HepG2 (cell line): Measurements from ENCODE around the gene MITF. TPM values are rescaled to one million over a fixed set of nuclear protein-coding genes. Genes with fewer than 3 reads are reported as not detected.

Experiments used
- ATAC-seq: fragments of 200-7000 bp; cut with Tn5 transposase; 3 replicates; pipeline ENCODE4 v1.9.1; 2020; ENCODE audit warnings: mild to moderate bottlenecking, moderate library complexity
- BruUV-seq: library from RNA; stranded (reverse); fragments of 400-500 nt; replicated peaks from 2 replicates; lab custom pipeline; 2021; lab: Mats Ljungman, UMichigan
- CTCF ChIA-PET: fragments of 300-600 bp; formaldehyde crosslinking; extraction: SDS; loops from one replicate; lab custom pipeline; 2021; ENCODE audit warnings: low total read pairs, inconsistent platforms, low intra/inter-chr PET ratio; lab: Yijun Ruan, JAX
- POLR2A ChIA-PET: fragments of 350-600 bp; sonication (Branson Sonifier 250); formaldehyde crosslinking; loops from one replicate; lab custom pipeline; 2020; ENCODE audit warnings: antibody characterized with exemption, inconsistent platforms; lab: Yijun Ruan, JAX
- DNase-seq: peaks from one replicate; pipeline ENCODE4 v3.0.0-alpha.2; 2015; ENCODE audit warnings: low spot score
- FAIRE-seq: peaks from 3 replicates; lab custom pipeline; 2011; peaks lifted over from hg19 to GRCh38; lab: Jason Lieb, UNC
- H2AFZ ChIP-seq: one replicate; pipeline ENCODE4 v1.6.1; 2011; ENCODE audit warnings: low read length, inconsistent platforms
- H3K27ac ChIP-seq: fragments of 300-600 bp; 3 replicates; pipeline ENCODE4 v1.8.0; 2011; ENCODE audit warnings: mixed run types, mild to moderate bottlenecking, mixed read lengths, low read length, inconsistent platforms; ENCODE audit not compliant: insufficient read depth; ENCODE audit errors: extremely low read length
- H3K27me3 ChIP-seq, 2 experiments: fragments of 200-600 bp in 1 of 2; 2 replicates in 1 of 2; 3 replicates in 1 of 2; pipeline versions ENCODE4 v1.6.0 to v1.8.0; 2011; ENCODE audit warnings: low read length in 2 of 2, mild to moderate bottlenecking in 2 of 2, moderate library complexity in 2 of 2, inconsistent platforms in 1 of 2; ENCODE audit not compliant: insufficient read depth in 2 of 2, control insufficient read depth in 1 of 2
- H3K36me3 ChIP-seq, 2 experiments: fragments of 200-600 bp in 1 of 2; replicated peaks in 1 of 2; 2 replicates in 1 of 2; 3 replicates in 1 of 2; pipeline versions ENCODE4 v1.5.1 to v1.8.0; 2011; ENCODE audit warnings: low read length in 2 of 2, inconsistent platforms in 1 of 2; ENCODE audit not compliant: insufficient read depth in 2 of 2, control insufficient read depth in 1 of 2
- H3K4me1 ChIP-seq: 2 replicates; pipeline ENCODE4 v1.5.1; 2012; ENCODE audit warnings: low read length, inconsistent platforms; ENCODE audit not compliant: insufficient read depth
- H3K4me2 ChIP-seq: 2 replicates; pipeline ENCODE4 v1.6.0; 2011; ENCODE audit warnings: low read depth, low read length, inconsistent platforms
- H3K4me3 ChIP-seq, 3 experiments: fragments of 200-600 bp in 1 of 3; sonication (generic), shearing (Covaris generic) in 1 of 3; replicated peaks in 1 of 3; 2 replicates each; pipeline ENCODE4 v1.5.1; 2011 to 2016; ENCODE audit warnings: low read length in 3 of 3, inconsistent platforms in 2 of 3, low read depth in 2 of 3, mild to moderate bottlenecking in 2 of 3, control low read depth in 1 of 3, mixed read lengths in 1 of 3; ENCODE audit not compliant: insufficient read depth in 1 of 3
- H3K79me2 ChIP-seq: one replicate; pipeline ENCODE4 v1.6.1; 2011; ENCODE audit warnings: low read length, inconsistent platforms; ENCODE audit not compliant: insufficient read depth
- H3K9ac ChIP-seq: 2 replicates; pipeline ENCODE4 v1.6.0; 2011; ENCODE audit warnings: mild to moderate bottlenecking, low read depth, low read length, inconsistent platforms; ENCODE audit not compliant: insufficient read depth
- H3K9me3 ChIP-seq: 2 replicates; pipeline ENCODE4 v1.5.1; 2012; ENCODE audit warnings: mild to moderate bottlenecking, low read length
- H4K20me1 ChIP-seq: 2 replicates; pipeline ENCODE4 v1.6.0; 2011; ENCODE audit warnings: inconsistent platforms, mild to moderate bottlenecking, low read length, moderate library complexity; ENCODE audit not compliant: insufficient read depth
- DNMT1 ChIP-seq: sonication (generic); formaldehyde crosslinking; IDR thresholded peaks from 2 replicates; pipeline ENCODE4 v1.5.1; 2020; ENCODE audit warnings: mild to moderate bottlenecking, missing genetic modification reagents
- JUNB ChIP-seq: sonication (generic); formaldehyde crosslinking; IDR thresholded peaks from 2 replicates; pipeline ENCODE4 v1.8.0; 2022; ENCODE audit warnings: missing genetic modification reagents, mild to moderate bottlenecking, borderline replicate concordance
- MIER3 ChIP-seq: IDR thresholded peaks from 2 replicates; pipeline ENCODE4 v1.6.1; 2016; ENCODE audit warnings: missing compliant biosample characterization, borderline replicate concordance
- NR2F6 ChIP-seq, 2 experiments: IDR thresholded peaks; 2 replicates each; pipeline ENCODE4 v1.6.1; 2016; ENCODE audit warnings: antibody characterized with exemption in 1 of 2, mild to moderate bottlenecking in 1 of 2
- RAD21 ChIP-seq: fragments of 450-650 bp; formaldehyde crosslinking; IDR thresholded peaks from 2 replicates; pipeline ENCODE4 v1.5.0; 2020; ENCODE audit warnings: mild to moderate bottlenecking
- RELA ChIP-seq: sonication (generic); formaldehyde crosslinking; IDR thresholded peaks from 2 replicates; pipeline ENCODE4 v1.4.0; 2020; ENCODE audit warnings: missing genetic modification reagents
- SIN3B ChIP-seq: fragments of 150-350 bp; IDR thresholded peaks from 2 replicates; pipeline ENCODE4 v1.6.1; 2014; ENCODE audit warnings: low read length
- SP140L ChIP-seq: sonication (generic); formaldehyde crosslinking; IDR thresholded peaks from 2 replicates; pipeline ENCODE4 v1.4.0; 2020; ENCODE audit warnings: missing genetic modification reagents, borderline replicate concordance
- ZNF34 ChIP-seq: sonication (generic); formaldehyde crosslinking; IDR thresholded peaks from 2 replicates; pipeline ENCODE4 v1.4.0; 2020; ENCODE audit warnings: mild to moderate bottlenecking, missing genetic modification reagents, borderline replicate concordance
- ZNF44 ChIP-seq: sonication (generic); formaldehyde crosslinking; IDR thresholded peaks from 2 replicates; pipeline ENCODE4 v1.5.1; 2020; ENCODE audit warnings: mild to moderate bottlenecking, missing genetic modification reagents
- WGBS: methylation state at CpG from one replicate; pipeline ENCODE4 v1.1.6; 2017; ENCODE audit warnings: low lambda C conversion rate; 5-methylcytosine and 5-hydroxymethylcytosine counted together
- in situ Hi-C: cut with HindIII; loops from 2 replicates; pipeline ENCODE4 v1.10.0; 2017; ENCODE audit warnings: low pct_unique_long_range_greater_than_20kb; ENCODE audit not compliant: extremely low pct_ligation_motif_present
- intact Hi-C: fragments of 100-400 bp; cut with micrococcal nuclease; formaldehyde crosslinking; loops from one replicate; pipeline ENCODE4 v1.10.0; 2022; ENCODE audit not compliant: unreplicated experiment
- polyA plus RNA-seq, 8 experiments: library from polyadenylated mRNA; depleted of rRNA in 3 of 8; stranded (reverse) in 7 of 8; unstranded in 1 of 8; fragments of >200 nt; fragmentation: Illumina TruSeq in 4 of 8; extraction: Trizol in 4 of 8; gene quantifications; 2 replicates each; pipeline versions ENCODE4 v1.2.1 to v1.2.3, GENCODE V29; 2011 to 2016; ENCODE audit warnings: low read depth in 4 of 8, missing spikeins in 1 of 8, mixed read lengths in 1 of 8; ENCODE audit not compliant: insufficient read depth in 1 of 8
- total RNA-seq, 5 experiments: library from RNA; depleted of rRNA; stranded (reverse); fragments of >200 nt; fragmentation: Illumina TruSeq; extraction: Trizol; gene quantifications; 2 replicates each; pipeline ENCODE4 v1.2.3, GENCODE V29; 2016; ENCODE audit warnings: low read depth in 1 of 5
- TF ChIP-seq, protein P1 (sequence below): sonication (generic); formaldehyde crosslinking; IDR thresholded peaks from 2 replicates; pipeline ENCODE4 v1.4.0; 2020; ENCODE audit warnings: missing genetic modification reagents, borderline replicate concordance
- TF ChIP-seq, protein P2 (sequence below): sonication (generic); formaldehyde crosslinking; IDR thresholded peaks from 2 replicates; pipeline ENCODE4 v1.8.0; 2022; ENCODE audit warnings: missing genetic modification reagents, mild to moderate bottlenecking, borderline replicate concordance
- TF ChIP-seq, protein P3 (sequence below): sonication (generic); IDR thresholded peaks from 2 replicates; pipeline ENCODE4 v1.6.1; 2016; ENCODE audit warnings: low read depth, borderline replicate concordance

MITF gene
- total and polyA plus RNA-seq, 2 of the 13 experiments (the other 11 are each of a cell fraction or from before 2014, with no cell fraction given) = 0.12 to 0.38 TPM

DNA sequence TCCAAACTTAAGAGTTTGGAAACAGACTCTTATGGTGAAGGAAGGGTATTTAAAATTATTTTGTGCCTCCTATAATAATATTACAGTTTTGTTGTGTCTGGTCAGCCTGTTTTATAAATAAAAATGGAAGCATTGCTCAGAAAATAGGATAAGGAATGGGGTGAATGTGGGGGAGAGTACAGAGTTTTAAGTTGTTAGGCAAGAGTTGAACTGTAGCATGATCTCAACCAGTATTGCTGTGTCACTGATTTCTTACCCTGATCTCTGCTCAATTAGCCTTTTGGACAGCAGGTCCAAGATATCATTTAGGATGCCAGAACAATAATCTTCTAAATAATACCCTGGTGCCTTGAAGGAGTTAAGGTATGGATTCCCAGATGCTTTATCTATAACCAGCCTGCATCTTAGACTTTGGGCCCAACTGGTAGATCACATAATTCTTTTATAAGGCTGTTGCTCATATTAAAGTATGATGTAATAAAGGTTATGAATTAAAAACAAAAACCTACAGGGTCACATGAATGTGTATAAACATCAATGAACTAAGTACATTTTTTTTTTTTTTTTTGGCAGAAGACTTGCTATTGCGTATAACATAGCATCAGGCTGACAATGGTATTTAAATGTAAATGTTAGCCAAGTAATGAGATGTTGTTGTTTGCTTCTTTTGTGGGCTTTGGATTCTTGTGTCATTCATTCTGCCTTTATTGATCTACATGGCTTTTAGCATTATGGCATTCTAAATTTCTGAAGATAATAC lies 70.0 kb downstream of the MITF start (continued):
- TF ChIP-seq, protein P1, sequence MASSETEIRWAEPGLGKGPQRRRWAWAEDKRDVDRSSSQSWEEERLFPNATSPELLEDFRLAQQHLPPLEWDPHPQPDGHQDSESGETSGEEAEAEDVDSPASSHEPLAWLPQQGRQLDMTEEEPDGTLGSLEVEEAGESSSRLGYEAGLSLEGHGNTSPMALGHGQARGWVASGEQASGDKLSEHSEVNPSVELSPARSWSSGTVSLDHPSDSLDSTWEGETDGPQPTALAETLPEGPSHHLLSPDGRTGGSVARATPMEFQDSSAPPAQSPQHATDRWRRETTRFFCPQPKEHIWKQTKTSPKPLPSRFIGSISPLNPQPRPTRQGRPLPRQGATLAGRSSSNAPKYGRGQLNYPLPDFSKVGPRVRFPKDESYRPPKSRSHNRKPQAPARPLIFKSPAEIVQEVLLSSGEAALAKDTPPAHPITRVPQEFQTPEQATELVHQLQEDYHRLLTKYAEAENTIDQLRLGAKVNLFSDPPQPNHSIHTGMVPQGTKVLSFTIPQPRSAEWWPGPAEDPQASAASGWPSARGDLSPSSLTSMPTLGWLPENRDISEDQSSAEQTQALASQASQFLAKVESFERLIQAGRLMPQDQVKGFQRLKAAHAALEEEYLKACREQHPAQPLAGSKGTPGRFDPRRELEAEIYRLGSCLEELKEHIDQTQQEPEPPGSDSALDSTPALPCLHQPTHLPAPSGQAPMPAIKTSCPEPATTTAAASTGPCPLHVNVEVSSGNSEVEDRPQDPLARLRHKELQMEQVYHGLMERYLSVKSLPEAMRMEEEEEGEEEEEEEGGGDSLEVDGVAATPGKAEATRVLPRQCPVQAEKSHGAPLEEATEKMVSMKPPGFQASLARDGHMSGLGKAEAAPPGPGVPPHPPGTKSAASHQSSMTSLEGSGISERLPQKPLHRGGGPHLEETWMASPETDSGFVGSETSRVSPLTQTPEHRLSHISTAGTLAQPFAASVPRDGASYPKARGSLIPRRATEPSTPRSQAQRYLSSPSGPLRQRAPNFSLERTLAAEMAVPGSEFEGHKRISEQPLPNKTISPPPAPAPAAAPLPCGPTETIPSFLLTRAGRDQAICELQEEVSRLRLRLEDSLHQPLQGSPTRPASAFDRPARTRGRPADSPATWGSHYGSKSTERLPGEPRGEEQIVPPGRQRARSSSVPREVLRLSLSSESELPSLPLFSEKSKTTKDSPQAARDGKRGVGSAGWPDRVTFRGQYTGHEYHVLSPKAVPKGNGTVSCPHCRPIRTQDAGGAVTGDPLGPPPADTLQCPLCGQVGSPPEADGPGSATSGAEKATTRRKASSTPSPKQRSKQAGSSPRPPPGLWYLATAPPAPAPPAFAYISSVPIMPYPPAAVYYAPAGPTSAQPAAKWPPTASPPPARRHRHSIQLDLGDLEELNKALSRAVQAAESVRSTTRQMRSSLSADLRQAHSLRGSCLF (CRISPR knock-in tag) = no peak
- no peak for TF ChIP-seq SP140L
- TF ChIP-seq DNMT1 (CRISPR knock-in tag) = no peak

DNA sequence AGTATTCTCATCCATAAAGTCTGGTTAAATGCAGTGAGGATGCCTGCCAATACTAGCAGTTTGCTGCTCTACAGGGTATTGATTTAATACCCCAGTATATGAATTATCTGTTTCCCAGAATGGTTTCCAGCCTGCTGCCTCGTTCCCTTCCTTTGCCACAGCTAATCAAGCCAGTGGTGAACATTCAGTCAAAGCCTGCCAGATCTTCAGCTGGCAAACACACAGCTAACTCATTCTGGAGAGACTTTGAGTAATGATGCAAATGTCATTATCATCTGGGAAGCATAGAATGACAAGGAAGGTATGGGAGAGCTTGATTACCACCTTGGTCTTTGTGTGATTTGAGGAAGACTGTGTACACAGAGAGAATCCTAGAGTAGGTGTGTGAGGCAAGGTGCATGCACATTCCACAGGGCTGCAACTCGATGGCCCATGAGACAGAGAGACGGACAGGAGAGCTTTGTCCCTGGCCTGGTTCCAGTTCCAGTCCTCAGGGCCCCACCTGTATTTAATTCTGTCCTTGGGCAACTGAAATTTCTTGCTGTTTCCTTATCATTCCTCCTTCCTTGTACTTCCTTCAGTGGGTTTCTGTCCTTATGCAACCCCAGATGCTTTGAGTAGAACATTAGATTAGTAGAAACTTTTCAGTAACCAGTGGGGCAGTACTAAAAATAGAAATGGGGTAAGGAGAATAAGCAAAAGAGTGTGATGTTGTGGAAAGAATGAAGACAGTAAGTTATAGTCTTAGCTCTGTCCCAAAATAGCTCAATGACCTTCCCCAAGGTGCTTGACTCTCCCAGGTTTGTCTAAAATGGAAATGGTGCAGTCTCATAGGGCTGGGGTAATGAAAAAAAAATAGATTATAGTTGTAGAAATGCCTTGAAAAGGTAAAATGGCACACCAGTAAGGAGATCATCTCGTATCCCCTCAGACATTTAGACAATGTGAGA lies 72.5 kb downstream of the MITF start:
- no peaks in the 10 kb centered on the region for H3K27me3 ChIP-seq
- H3K79me2 ChIP-seq = no peaks in the 10 kb centered on the region
- H3K36me3 ChIP-seq = no peaks in the 10 kb centered on the region
- no peak for TF ChIP-seq RELA
- TF ChIP-seq, protein P2, sequence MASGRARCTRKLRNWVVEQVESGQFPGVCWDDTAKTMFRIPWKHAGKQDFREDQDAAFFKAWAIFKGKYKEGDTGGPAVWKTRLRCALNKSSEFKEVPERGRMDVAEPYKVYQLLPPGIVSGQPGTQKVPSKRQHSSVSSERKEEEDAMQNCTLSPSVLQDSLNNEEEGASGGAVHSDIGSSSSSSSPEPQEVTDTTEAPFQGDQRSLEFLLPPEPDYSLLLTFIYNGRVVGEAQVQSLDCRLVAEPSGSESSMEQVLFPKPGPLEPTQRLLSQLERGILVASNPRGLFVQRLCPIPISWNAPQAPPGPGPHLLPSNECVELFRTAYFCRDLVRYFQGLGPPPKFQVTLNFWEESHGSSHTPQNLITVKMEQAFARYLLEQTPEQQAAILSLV = no peak
- no peak for TF ChIP-seq MIER3
- TF ChIP-seq, protein P3, sequence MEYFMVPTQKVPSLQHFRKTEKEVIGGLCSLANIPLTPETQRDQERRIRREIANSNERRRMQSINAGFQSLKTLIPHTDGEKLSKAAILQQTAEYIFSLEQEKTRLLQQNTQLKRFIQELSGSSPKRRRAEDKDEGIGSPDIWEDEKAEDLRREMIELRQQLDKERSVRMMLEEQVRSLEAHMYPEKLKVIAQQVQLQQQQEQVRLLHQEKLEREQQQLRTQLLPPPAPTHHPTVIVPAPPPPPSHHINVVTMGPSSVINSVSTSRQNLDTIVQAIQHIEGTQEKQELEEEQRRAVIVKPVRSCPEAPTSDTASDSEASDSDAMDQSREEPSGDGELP = no peak
- TF ChIP-seq RAD21 (CRISPR knock-in tag) = no peak
- TF ChIP-seq SIN3B = no peak
- no peak for TF ChIP-seq JUNB (CRISPR knock-in tag)
- TF ChIP-seq ZNF44 (CRISPR knock-in tag) = no peak
- TF ChIP-seq ZNF34 (CRISPR knock-in tag) = no peak
- TF ChIP-seq NR2F6 (IDR thresholded peaks at IDR 0.05) = no peak
- no peak for TF ChIP-seq NR2F6 (CRISPR knock-in tag; IDR thresholded peaks at IDR 0.05)
- no peak overlapping the region for H3K27ac ChIP-seq
- no peak overlapping the region for H2AFZ ChIP-seq
- intact Hi-C loops = no loop called here
- no peak overlapping the region for H3K4me2 ChIP-seq
- H3K9me3 ChIP-seq = no peaks in the 10 kb centered on the region
- no peaks in the 10 kb centered on the region for H3K4me1 ChIP-seq
- in situ Hi-C loops = no loop called here
- no peak overlapping the region for H3K9ac ChIP-seq
- WGBS = 0% methylated on average over 4 of the region's 4 CpGs
- no TSS peak for BruUV-seq
- no peak for DNase-seq
- no peaks in the 10 kb centered on the region for H4K20me1 ChIP-seq
- H3K4me3 ChIP-seq = no peak overlapping the region
- FAIRE-seq = no peak
- ChIA-PET POLR2A (no interaction called here), CTCF (no interaction called here)
- no peak for ATAC-seq
